NCI-H510A treated with DMSO at 0.1 percent for 48 hours (cell line): ENCODE measurements around the gene NFIB.

ENCODE experiments used
- DNase-seq: peaks from one replicate; lab custom pipeline; 2025; lab: John Stamatoyannopoulos, UW

Gene NFIB

DNA sequence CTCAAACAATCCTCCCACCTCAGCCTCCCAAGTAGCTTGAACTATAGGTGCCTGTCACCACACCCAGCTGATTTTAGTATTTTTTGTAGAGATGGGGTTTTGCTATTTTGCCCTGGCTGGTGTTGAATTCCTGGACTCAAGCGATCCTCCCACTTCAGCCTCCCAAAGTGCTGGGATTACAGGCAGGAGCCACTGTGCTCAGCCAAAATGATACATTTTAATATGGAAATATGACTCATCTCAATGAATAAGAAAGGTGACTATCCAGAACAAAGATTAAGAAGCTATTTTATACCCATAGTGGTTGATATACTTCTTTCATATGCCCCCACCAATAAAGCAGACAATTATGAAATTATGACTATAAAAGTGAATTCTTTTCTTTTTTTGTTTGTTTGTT is 166.2 kb downstream of the NFIB start:
- DNase-seq, result no peak

DNA sequence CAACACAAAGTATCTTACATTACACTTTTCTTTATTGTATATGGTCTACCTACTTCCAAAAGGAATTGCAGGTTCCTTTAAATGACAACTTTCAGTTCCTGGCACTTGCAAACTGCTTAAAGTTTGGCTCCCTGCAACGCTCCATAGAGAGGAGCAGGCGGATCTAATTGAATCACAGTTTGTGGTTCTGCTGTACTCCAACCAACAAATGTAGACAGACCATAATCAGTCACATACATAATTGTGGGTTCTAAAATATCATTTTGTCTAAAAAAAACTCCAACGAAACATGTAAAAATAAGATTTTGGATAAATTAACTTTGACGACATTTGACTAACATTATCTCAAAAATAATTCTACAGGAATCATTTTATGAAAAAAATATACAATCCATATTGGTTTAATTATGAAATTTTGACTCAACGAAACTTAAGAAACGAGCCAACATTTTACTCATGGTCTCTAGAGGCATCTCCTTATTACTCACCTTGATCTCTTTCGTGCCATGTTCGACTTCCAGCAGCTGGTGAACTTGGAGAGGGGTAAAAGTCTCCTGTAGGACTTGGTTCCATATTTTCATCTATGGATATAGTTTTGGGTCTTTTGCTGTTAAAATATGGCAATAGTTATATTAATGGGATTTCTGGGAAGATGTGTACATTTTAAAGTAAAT is 167.6 kb downstream of the NFIB start:
- DNase-seq, result no peak

DNA sequence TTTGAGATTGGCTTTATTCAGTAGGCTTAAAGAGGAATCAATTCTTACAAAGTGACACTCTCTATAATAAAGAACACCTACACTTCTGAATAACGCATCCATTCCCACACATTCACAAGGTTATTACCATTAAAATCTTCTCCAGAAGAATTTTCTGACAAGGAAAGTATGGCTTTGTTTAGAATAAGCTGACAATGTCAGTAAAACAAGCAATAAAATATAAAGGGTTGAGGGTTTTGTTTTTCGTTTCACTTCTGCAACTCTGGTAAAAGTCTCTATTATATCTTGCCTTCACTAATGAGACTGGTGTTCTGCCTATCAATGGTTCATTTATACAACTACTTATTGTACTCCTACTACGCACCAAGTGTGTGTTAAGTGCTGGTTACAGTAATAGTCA is 169.7 kb downstream of the NFIB start:
- DNase-seq, result no peak

DNA sequence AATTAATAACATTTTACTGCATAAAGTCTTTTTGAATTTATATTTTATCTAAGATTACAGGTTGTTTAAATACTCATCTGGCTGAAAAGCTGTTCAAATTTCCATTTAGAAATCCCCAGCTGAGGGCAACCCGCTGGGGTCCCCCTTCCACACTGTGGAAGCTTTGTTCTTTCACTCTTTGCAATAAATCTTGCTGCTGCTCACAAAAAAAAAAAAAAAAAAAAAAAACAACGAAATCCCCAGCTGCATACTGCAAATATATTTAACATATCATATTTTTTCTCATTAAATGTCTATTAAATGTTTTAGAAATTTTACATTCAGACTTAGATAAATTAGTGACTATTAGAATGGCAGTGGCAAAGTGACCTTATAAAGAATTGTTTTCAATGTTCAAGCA is 172.2 kb downstream of the NFIB start:
- no peak for DNase-seq

DNA sequence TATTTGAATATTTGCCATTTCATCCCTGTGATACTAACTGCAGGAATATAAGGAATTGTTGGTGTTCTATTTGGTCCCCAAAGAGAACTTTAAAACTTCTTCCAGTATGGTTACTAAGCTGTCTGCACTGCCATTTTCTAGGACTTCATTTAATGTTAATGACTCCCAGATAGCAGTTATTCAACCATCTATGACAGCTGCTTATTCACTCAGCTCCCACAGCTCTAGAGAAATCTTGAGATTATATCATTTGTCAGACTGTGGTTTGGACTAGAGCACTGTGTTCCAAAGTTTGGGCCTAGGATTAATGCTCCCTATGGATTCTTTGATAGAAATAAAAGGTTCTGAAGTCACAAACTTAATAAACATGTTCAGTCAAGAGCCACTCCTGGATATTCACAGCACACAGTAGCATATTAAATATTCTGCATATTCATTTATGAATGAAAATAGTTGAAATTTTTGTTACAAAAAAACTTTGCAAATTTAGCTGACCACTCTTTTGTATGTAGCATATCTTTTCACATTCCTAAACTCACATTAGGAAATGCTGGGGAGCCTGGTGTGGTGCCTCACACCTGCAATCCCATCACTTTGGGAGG is 173.7 kb downstream of the NFIB start:
- DNase-seq, result no peak

DNA sequence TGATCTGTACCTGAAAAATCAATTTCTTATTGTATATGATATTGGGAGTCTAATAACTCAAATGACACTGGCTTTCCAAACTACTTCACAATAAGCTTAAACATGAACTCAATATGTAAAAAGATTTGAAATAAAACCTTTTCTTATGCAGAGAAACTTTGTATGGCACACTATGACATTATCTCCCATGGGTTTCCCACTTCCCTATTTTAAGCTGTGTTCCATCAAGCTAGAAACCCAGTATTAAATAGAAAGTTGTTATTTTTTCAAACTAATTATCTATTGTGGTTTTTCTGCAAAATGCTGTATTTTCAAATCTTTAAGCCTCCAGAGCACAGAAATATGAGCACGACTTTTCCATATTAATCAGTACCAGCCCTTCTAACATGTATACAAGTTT is 174.7 kb downstream of the NFIB start:
- no peak for DNase-seq

DNA sequence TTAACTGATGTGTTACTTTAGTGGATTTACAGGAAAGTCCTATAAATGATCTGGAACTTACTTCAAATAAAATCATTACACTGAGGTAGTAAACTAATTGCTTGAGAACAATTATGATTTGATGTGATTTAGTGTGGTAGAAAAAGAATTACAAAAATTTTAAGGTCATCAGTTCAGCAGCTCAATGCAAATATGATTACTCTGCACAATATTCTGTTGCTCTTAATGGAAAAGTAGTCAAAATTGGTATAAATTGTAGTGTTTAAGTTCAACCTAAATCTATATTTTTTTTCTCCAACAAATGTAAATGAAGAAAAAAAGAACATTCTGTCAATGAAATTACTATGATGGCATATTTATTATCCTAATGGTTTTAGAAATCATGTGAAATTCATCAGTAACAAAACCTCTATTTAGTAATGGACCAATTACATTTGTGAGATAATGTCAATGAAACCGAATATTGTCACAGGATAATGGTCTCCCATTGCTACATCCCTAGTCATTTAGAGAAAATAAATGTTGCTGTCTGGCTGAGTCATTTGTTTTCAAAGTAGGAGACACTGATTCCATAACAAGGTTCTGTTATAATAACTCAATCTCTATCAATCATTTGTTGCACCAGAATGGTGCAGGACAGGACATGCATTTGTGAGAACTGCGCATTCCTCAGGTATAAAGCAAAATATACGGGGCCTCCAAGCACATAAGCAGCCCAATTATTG is 177.1 kb downstream of the NFIB start:
- peak; percentile 34 for DNase-seq

DNA sequence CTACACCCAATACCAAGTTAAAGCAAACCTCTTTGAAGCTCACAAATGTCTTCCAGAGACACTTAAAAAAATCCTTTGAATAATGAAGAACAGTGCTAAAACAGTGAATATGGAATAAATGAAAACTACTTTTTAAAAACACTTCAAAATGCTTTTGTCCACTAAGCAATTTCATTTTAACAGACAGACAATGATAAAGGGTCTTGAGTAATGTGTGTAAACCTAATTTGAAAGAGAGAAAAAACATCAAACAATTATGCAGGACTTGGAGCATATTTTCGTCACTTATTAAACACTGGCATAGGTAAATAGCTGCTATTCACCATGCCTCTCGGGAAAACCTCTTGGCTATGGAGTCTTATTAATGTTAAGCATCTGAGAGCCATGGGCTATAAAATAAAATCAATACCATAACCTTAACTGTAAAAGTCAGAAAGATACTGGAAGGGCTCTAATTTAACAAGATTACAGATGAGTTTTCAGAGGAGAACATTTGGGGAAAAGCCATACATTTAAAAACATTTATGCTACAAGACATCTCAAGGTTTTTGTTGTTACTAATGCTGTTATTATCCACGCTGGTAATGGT is 177.8 kb downstream of the NFIB start:
- DNase-seq, result peak; percentile 39

DNA sequence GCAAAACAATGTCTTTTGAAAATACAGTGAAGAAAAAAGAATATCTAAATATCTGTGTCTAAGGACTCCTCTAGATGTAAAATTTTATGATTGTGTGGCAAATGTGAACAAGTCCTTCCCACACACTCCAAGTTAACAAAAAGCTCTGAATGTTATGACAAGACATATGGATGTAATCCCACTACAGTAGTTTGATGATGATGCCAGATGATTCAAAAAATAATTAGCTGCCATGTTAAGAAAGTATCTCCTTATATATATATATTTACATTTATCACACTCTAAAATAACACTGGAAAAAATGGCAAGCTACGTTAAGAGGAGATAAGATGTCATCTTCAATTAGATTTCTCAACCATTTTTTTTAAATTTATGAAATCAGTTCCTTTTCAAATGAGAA is 178.5 kb downstream of the NFIB start:
- DNase-seq, result peak; percentile 41

DNA sequence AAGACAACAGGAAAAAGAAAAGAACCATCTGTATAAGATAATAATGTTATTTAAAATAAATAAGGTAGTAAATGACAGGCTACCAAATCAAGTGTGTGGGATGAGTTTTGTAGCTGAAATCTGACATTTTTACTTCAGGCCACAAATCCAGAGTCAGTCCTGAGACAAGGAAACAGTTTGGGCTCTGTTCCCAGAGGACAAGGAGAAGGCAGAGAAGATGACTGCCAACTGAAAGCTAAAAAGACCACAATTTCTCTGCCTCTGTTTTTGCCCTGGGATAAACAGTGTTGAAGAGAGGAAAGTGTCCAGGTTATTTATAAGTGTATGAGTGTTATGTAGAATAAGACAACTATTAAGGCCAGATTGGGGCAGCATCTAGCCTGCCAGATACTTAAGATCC is 180.5 kb downstream of the NFIB start:
- DNase-seq, result peak; percentile 55

DNA sequence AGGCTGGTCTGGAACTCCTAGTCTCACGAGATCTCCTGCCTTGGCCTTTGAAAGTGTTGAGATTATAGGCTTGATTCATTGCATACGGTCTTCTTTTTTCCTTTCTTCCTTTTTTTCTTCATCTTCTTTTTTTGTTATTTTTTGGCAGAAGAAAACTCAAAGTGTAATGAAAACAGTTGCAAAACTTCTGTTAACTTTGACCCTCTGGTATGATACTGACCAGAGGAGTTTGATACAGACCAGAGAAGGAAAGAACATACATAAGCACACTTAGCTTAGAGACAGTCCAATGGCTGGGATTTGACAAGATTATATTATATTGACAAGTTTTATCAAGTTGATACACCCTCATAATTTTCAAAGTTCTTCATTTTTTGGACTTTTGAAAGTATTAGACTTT is 181.2 kb downstream of the NFIB start:
- DNase-seq, result no peak

DNA sequence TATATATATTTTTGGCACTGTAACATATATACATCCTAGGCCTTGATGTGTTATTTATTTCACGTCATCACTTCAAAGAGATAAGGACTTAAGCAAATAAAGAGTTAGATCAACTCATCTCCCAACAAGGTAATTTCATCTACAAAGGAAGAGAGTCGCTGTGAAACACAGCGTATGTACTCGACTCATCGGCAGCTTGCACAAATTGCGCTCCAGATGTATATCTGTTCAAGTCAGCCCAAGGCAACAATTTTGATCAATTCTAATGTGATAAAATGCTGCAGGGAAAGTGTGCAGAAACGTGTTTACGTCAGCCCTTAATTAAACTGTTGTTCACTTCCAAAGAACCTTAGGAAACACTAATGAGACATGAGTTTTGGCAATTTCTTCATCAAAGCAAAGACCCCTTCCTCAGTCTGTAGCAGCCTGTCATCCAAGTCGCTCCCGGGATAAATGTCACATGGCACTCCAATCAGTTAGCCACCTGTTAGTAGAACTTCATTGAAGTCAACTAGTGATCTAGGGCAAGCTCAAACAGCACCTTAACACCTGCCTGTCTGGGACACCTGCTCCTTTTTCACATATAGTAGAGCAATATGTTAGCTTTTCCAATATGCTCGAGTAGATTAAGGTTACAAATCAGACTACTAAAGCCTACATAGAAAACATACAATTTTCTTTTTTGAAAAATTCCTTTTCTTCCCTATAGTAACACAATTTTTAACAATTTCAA is 182.4 kb downstream of the NFIB start:
- DNase-seq, result peak; percentile 95

DNA sequence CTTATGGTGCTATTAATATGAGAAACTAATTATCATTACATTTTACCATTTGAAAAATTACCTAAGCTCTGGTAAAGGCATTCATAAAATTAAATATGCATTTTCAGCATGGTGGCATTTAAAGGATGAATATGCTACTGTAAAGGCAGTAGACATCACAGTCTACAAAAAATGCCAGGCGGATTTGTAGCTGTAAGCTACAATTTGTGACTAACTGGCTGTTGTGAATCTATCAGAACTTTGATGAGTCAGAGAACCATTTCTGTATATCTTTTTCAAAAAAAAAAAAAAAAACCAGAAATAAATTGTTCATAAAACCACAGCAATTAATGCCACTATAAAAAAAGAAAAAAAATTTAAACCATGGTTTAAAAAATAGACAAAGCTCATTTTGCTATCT is 186.3 kb downstream of the NFIB start:
- no peak for DNase-seq

DNA sequence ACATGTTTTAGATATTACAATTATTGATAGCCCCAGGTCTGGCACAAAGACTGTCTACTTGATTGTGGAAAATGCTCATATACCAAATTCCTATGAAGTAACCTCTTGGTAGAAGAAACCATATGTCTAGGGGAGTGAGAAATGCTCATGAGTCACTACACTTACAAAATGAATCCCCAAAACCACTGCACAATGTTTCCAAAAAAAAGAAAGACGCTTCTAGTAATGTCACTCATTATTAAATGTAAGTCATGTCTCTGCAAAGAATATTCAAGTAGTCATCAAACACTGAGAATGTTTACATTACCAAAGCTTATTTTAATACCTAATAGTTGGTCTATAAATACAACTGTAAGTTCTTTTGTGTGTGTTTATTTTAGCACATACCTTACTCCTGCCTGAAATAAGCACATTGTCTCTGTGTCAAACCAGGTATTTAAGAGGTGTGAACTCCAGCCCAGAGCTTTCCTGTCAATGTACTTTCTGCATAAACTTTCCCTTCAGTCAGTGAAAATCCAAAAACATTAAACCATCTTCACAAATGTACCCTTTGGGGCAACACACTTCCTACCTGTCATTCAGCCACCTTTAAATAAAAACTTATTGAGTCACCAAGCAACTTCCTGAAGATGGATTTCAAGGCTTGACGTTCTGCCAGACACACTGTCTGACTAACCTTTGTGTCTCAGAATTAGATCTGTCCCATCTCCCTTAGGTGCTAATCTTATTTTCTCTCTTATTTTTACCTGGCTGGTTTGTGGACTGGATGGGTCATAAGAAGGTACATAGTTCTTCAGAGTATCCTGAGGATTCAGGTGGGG is 194.0 kb downstream of the NFIB start:
- DNase-seq, result no peak

DNA sequence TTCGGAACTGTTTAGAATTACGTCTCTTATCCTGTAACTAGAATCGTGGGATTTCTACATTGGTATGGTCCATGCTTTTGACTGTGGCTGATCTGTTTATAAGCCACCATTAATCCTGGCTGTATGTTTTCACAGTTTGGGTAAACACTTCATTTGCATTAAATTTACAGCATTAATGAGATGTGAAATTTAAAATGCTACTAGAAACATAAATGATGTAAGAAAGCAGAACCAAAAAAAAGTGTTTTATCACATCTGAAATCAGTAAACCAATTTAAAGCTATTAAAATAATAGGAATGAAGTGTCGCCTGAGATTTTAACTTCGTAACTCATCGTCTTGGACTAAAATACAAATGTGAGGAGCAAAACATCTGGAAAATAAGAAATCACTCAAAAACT is 201.7 kb downstream of the NFIB start:
- no peak for DNase-seq

DNA sequence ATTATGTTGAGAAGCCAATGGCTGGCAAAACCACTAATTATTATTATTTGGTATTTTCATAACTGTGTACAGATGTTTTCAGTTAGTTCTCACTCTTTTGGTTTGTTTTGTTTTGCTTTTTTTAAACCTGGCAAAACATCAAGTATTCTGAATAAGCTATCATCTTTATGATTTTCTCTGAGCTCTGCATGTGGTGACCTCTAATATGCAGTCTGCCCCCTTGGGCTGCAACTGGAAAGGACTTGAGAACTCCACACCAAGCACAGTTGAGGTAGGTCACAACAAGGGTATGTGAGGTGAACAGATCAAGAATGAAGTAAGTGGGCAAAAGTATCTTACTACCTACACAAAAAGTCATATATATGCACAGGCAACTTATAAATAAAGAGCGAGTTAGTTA is 202.2 kb downstream of the NFIB start:
- no peak for DNase-seq

DNA sequence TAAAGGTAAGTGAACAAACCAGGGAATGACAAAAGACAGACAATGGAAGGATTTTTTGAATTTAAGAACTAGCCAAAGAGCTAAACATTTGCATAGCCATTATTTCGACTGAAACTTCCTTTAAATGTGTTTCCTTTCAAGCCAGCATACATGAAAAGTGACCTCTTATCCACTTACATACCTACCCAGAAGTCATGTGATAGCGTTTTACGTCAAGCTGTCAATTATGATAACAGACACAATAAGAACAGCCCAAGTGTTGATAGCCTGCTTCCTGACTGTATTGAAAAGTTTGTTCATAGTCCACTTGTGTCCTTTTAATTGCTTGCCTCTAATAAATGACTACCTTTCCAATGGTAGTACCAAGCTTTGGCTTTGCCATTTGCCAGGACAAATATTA is 206.0 kb downstream of the NFIB start:
- DNase-seq, result peak; percentile 30

DNA sequence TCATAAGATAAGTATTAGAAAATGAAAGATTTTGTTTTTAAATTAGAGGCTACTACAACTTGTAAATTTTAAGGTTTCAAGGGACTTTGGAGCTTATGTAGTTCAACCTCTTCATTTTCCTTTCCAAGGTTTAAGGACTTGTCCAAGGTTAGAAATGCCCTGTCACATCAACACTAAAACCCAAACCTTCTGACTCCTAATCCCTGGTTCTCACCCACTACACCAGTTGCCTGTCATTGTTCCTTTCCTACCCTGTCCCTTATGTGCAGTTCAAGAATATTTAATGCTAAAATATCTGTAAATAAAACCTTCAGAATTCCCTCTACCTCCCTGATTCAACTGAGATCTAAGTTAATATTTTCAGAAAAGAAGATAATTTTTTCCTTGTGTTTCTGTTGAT is 206.4 kb downstream of the NFIB start:
- DNase-seq, result no peak

DNA sequence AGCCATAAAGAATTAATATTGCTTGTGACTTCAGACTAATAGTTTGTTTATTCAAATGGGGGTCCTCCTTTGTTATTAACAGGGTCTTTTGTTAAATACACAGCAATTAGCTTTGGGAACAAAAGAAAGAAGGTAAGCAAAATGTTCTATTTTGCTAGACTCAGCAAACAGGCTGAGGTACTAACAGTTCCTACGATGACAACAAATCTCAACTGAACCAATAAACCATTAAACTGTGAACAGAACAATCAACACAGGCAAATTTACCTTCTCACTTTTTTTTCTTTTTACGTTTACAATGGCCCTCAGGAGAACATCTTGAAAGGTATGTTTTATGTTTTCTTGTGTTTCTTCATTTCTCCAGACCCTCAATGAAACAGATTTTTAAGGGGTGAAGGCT is 207.2 kb downstream of the NFIB start:
- no peak for DNase-seq

DNA sequence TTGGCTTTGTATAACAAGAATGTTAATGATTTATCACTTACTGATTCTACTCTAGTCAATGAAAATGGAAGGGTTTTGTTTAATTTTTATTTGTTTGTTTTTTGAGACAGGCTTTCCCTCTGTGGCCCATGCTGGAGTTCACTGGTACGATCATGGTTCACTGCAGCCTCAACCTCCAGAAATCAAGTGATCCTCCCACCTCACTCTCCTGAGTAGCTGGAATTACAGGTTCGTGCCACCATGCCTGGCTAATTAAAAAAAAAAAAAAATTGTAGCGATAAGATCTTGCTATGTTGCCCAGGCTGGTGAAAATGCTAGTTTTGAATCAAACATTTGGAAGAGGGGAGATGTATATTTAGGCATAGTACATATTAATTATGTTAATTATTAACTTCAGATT is 209.4 kb downstream of the NFIB start:
- no peak for DNase-seq

DNA sequence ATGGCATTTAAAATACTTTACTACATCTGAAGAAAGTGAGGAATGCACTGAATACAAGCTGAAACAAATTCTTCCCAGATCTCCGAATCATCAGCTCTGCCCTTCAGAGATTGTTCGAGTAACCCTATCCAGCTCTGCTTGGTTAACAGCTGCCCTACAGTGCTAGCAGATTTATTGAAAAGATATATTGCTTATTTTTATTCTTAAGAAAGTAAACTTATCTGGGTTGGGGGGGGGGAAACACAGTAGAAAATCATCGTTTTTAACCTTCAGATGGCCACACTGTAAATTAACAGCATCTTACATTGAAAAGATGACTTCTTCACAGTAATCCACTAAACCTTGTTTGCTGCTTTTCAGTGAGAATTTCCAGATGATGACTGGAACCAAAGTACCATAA is 210.8 kb downstream of the NFIB start:
- no peak for DNase-seq

DNA sequence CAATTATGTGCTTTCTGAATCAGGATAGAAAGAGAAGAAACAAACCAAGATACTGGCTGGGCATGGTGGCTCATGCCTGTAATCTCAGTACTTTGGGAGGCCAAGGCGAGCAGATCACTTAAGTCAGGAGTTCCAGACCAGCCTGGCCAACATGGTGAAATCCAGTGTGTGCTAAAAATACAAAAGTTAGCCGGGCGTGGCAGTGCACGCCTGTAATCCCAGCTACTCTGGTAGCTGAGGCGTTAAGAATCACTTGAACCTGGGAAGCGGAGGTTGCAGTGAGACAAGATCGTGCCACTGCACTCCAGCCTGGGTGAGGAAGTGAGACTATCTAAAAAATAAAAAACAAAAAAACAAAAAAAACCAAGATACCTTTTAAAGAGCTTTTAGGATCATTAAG is 214.2 kb downstream of the NFIB start:
- no peak for DNase-seq
